PC-3 (cell line): ENCODE measurements around the gene AK1.

Source experiments
- CTCF ChIP-seq: fragments of 300-600 bp; sonication (generic); conservative IDR thresholded peaks from 2 replicates; pipeline ENCODE4 v1.5.1; 2017; ENCODE audit warnings: antibody characterized with exemption, low read depth, mild to moderate bottlenecking, low read length
- EZH2 ChIP-seq: fragments of 300-600 bp; sonication (generic); IDR thresholded peaks from one replicate; pipeline ENCODE4 v1.6.1; 2017; ENCODE audit warnings: antibody characterized with exemption, mild to moderate bottlenecking, low read length; ENCODE audit not compliant: unreplicated experiment
- EZH2phosphoT487 ChIP-seq: fragments of 300-600 bp; sonication (generic); IDR thresholded peaks from 2 replicates; pipeline ENCODE4 v1.6.1; 2018; ENCODE audit warnings: mild to moderate bottlenecking, antibody characterized with exemption, low read length, borderline replicate concordance

GRCh38 chr9:127909839-127910273 is 32.4 kb upstream of the AK1 start:
- TF ChIP-seq CTCF: no peak
- TF ChIP-seq EZH2: no peak
- no peak for TF ChIP-seq EZH2phosphoT487
